K562 (cell line): ENCODE data around the gene TMEM117. TPM values are rescaled to one million over a fixed set of nuclear protein-coding genes. Genes with fewer than 3 reads are reported as not detected.

Experiments used
- ATAC-seq: fragments of 200-7000 bp; cut with Tn5 transposase; 3 replicates; pipeline ENCODE4 v1.9.1; 2020; ENCODE audit warnings: moderate library complexity
- BruUV-seq: library from RNA; stranded (reverse); fragments of 400-500 nt; replicated peaks from 2 replicates; lab custom pipeline; 2021; lab: Mats Ljungman, UMichigan
- CTCF ChIA-PET: fragments of 300-600 bp; formaldehyde crosslinking; extraction: SDS; loops from one replicate; lab custom pipeline; 2021; ENCODE audit warnings: low intra/inter-chr PET ratio; lab: Yijun Ruan, JAX
- POLR2A ChIA-PET: fragments of 300-600, 350-650 bp; sonication (Branson Sonifier 250); formaldehyde crosslinking; extraction: SDS; loops from one replicate; lab custom pipeline; 2021; ENCODE audit warnings: antibody characterized with exemption, inconsistent platforms; lab: Yijun Ruan, JAX
- DNase-seq, 4 experiments: peaks; one replicate each; pipeline versions ENCODE4 v3.0.0 to v3.0.0-alpha.2; 2011 to 2018; ENCODE audit warnings: low spot score in 3 of 4, mixed read lengths in 3 of 4; ENCODE audit errors: extremely low read depth in 1 of 4
- FAIRE-seq: peaks from 2 replicates; lab custom pipeline; 2011; peaks lifted over from hg19 to GRCh38; lab: Jason Lieb, UNC
- H2AFZ ChIP-seq: 2 replicates; pipeline ENCODE4 v1.6.0; 2011; ENCODE audit warnings: low read depth, low read length, control low read depth, inconsistent platforms
- H3K27ac ChIP-seq: fragments of 200-600 bp; 3 replicates; pipeline ENCODE4 v1.8.0; 2011; ENCODE audit warnings: low read depth, mild to moderate bottlenecking, control low read depth, inconsistent platforms, low read length, moderate library complexity, mixed read lengths; ENCODE audit errors: extremely low read depth
- H3K27me3 ChIP-seq, 2 experiments: fragments of 300-600 bp in 1 of 2; 2 replicates in 1 of 2; 3 replicates in 1 of 2; pipeline versions ENCODE4 v1.6.0 to v1.8.0; 2011; ENCODE audit warnings: inconsistent platforms in 2 of 2, low read length in 2 of 2, mild to moderate bottlenecking in 1 of 2, mixed read lengths in 1 of 2, moderate library complexity in 1 of 2; ENCODE audit not compliant: control insufficient read depth in 2 of 2, insufficient read depth in 2 of 2
- H3K36me3 ChIP-seq: fragments of 300-600 bp; 3 replicates; pipeline ENCODE4 v1.8.0; 2011; ENCODE audit warnings: mild to moderate bottlenecking, low read length, inconsistent platforms; ENCODE audit not compliant: control insufficient read depth, insufficient read depth
- H3K4me1 ChIP-seq, 2 experiments: fragments of 200-600 bp in 1 of 2; replicated peaks in 1 of 2; 2 replicates in 1 of 2; 3 replicates in 1 of 2; pipeline versions ENCODE4 v1.5.1 to v1.8.0; 2011; ENCODE audit warnings: inconsistent platforms in 2 of 2, low read length in 2 of 2, mild to moderate bottlenecking in 1 of 2, mixed read lengths in 1 of 2, moderate library complexity in 1 of 2; ENCODE audit not compliant: control insufficient read depth in 2 of 2, insufficient read depth in 2 of 2
- H3K4me2 ChIP-seq: 2 replicates; pipeline ENCODE4 v1.6.1; 2011; ENCODE audit warnings: low read length, control low read depth, inconsistent platforms, mixed read lengths; ENCODE audit not compliant: insufficient read depth
- H3K4me3 ChIP-seq: fragments of 200-600 bp; sonication (generic), shearing (Covaris generic); 2 replicates; pipeline ENCODE4 v1.5.1; 2016; ENCODE audit warnings: control low read depth, inconsistent platforms
- H3K79me2 ChIP-seq: fragments of 200-600 bp; 3 replicates; pipeline ENCODE4 v1.8.0; 2011; ENCODE audit warnings: low read length, inconsistent platforms; ENCODE audit not compliant: control insufficient read depth, insufficient read depth
- H3K9ac ChIP-seq, 2 experiments: 2 replicates each; pipeline versions ENCODE4 v1.6.0 to v1.6.1; 2011; ENCODE audit warnings: low read depth in 2 of 2, low read length in 2 of 2, control low read depth in 1 of 2, inconsistent platforms in 1 of 2, mild to moderate bottlenecking in 1 of 2, mixed read lengths in 1 of 2; ENCODE audit not compliant: insufficient read depth in 1 of 2
- H3K9me1 ChIP-seq: one replicate; pipeline ENCODE4 v1.6.0; 2011; ENCODE audit warnings: inconsistent platforms, mild to moderate bottlenecking, low read length, moderate library complexity; ENCODE audit not compliant: control insufficient read depth, insufficient read depth
- H3K9me3 ChIP-seq: replicated peaks from 2 replicates; pipeline ENCODE4 v1.5.1; 2011; ENCODE audit warnings: low read depth, low read length, inconsistent platforms; ENCODE audit not compliant: control insufficient read depth, insufficient read depth
- H4K20me1 ChIP-seq: replicated peaks from 2 replicates; pipeline ENCODE4 v1.6.1; 2011; ENCODE audit warnings: low read length, inconsistent platforms, mixed read lengths; ENCODE audit not compliant: control insufficient read depth, insufficient read depth
- CGGBP1 ChIP-seq: fragments of 250-450 bp; sonication (Bioruptor Pico); IDR thresholded peaks from 2 replicates; pipeline ENCODE4 v1.9.0; 2021; ENCODE audit warnings: mild to moderate bottlenecking
- GTF3C2 ChIP-seq: IDR thresholded peaks from 3 replicates; pipeline ENCODE4 v1.6.1; 2011; ENCODE audit warnings: borderline replicate concordance, mild to moderate bottlenecking, moderate library complexity; ENCODE audit not compliant: insufficient read length; ENCODE audit errors: extremely low read depth
- HCFC1 ChIP-seq: IDR thresholded peaks from 2 replicates; pipeline ENCODE4 v1.6.1; 2012; ENCODE audit warnings: low read depth, low read length, improper control_type of control experiment
- HDAC3 ChIP-seq: fragments of 450-650 bp; IDR thresholded peaks from 2 replicates; pipeline ENCODE4 v1.6.1; 2018; ENCODE audit warnings: borderline replicate concordance, mild to moderate bottlenecking, moderate library complexity; ENCODE audit not compliant: partially characterized antibody
- HINFP ChIP-seq: fragments of 450-650 bp; conservative IDR thresholded peaks from 2 replicates; pipeline ENCODE4 v1.6.1; 2016; ENCODE audit warnings: missing genetic modification characterization, low read depth, mild to moderate bottlenecking, control low read depth, missing compliant biosample characterization
- HNRNPL ChIP-seq: fragments of 200-400 bp; formaldehyde crosslinking; IDR thresholded peaks from 2 replicates; pipeline ENCODE4 v1.6.1; 2017; ENCODE audit warnings: low read depth, mild to moderate bottlenecking, low read length
- MLX ChIP-seq, 2 experiments: fragments of 450-650 bp in 1 of 2; sonication (generic) in 1 of 2; formaldehyde crosslinking; conservative IDR thresholded peaks; 2 replicates each; pipeline versions ENCODE4 v1.4.0 to v1.8.1; 2020 to 2022; ENCODE audit warnings: mild to moderate bottlenecking in 1 of 2, missing genetic modification reagents in 1 of 2
- NELFE ChIP-seq: IDR thresholded peaks from 2 replicates; pipeline ENCODE4 v1.6.1; 2011; ENCODE audit warnings: mild to moderate bottlenecking; ENCODE audit not compliant: insufficient read depth, insufficient read length
- PCBP1 ChIP-seq: fragments of 200-400 bp; formaldehyde crosslinking; IDR thresholded peaks from 2 replicates; pipeline ENCODE4 v1.6.1; 2018; ENCODE audit warnings: mild to moderate bottlenecking, low read depth, low read length; ENCODE audit not compliant: poor library complexity, severe bottlenecking
- TCF15 ChIP-seq: fragments of 250-450 bp; sonication (Bioruptor Pico); IDR thresholded peaks from 2 replicates; pipeline ENCODE4 v1.8.0; 2022; ENCODE audit warnings: moderate library complexity, mild to moderate bottlenecking, inconsistent platforms
- TCF3 ChIP-seq: sonication (generic); formaldehyde crosslinking; IDR thresholded peaks from 2 replicates; pipeline ENCODE4 v1.4.0; 2020; ENCODE audit warnings: mild to moderate bottlenecking, missing genetic modification reagents
- ZKSCAN3 ChIP-seq: fragments of 250-450 bp; sonication (Bioruptor Pico); IDR thresholded peaks from 2 replicates; pipeline ENCODE4 v1.4.0; 2020
- ZNF197 ChIP-seq: fragments of 200-800 bp; sonication (Bioruptor generic); IDR thresholded peaks from 2 replicates; pipeline ENCODE4 v1.6.1; 2016; ENCODE audit warnings: low read depth, missing genetic modification characterization, missing compliant biosample characterization
- ZSCAN29 ChIP-seq: fragments of 450-650 bp; IDR thresholded peaks from 2 replicates; pipeline ENCODE4 v1.6.1; 2017
- WGBS: fragments of 100-300 bp; shearing (Covaris generic); methylation state at CpG from one replicate; pipeline ENCODE4 v1.1.6; 2016; ENCODE audit warnings: low coverage, mixed read lengths; ENCODE audit not compliant: insufficient coverage; ENCODE audit errors: missing lambda C conversion rate; 5-methylcytosine and 5-hydroxymethylcytosine counted together
- in situ Hi-C: fragments of 300-500 bp; cut with MboI; formaldehyde crosslinking; loops from 4 replicates; pipeline ENCODE4 v1.15.0; 2018; ENCODE audit warnings: inconsistent platforms, mixed read lengths
- intact Hi-C: fragments of 100-400 bp; cut with micrococcal nuclease; formaldehyde crosslinking; loops from 2 replicates; pipeline ENCODE4 v1.14.2; 2022
- polyA plus RNA-seq, 8 experiments: library from polyadenylated mRNA; depleted of rRNA in 4 of 8; stranded (reverse) in 5 of 8; unstranded in 3 of 8; fragments of >200 nt; fragmentation: Nextera tagmentation in 2 of 8; fragmentation: Illumina TruSeq in 1 of 8; extraction: Ambion mirVana in 2 of 8; extraction: Trizol in 1 of 8; gene quantifications; 2 replicates each; pipeline versions ENCODE4 v1.2.1 to v1.2.3, GENCODE V29; 2011 to 2014; ENCODE audit warnings: inconsistent platforms in 1 of 8, missing spikeins in 1 of 8
- total RNA-seq, 7 experiments: library from RNA; depleted of rRNA in 6 of 7; stranded (reverse); fragments of >200 nt in 6 of 7; fragmentation: Illumina TruSeq in 2 of 7; extraction: Trizol in 2 of 7; gene quantifications; 2 replicates each; pipeline versions ENCODE4 v1.2.1 to v1.2.3, GENCODE V29; 2011 to 2021; ENCODE audit warnings: low replicate concordance in 1 of 7

Gene TMEM117
- total and polyA plus RNA-seq, 9 of the 15 experiments (the other 6 are each of a cell fraction or from before 2014, with no cell fraction given), result 0.31 to 2.8 (median 1.0) TPM

- Histone ChIP-seq H3K27ac (no peak overlapping the region), H3K4me2 (no peak overlapping the region), H3K9me3 (0 out of 2 replicates have a peak, but pooled peaks cover 2% of the 10 kb centered on the region), H3K9ac (no peak overlapping the region), H3K4me3 (no peak overlapping the region), H2AFZ (no peak overlapping the region), H3K36me3 (no peaks in the 10 kb centered on the region), H4K20me1 (no peaks in the 10 kb centered on the region), H3K79me2 (no peaks in the 10 kb centered on the region), H3K27me3 (no peaks in the 10 kb centered on the region), H3K9me1 (no peaks in the 10 kb centered on the region), H3K4me1 (no peaks in the 10 kb centered on the region)
- WGBS, result 0% methylated on average over 1 of the region's 1 CpG
- FAIRE-seq (no peak), ATAC-seq (no peak), DNase-seq (no peak)
- CTCF ChIA-PET, result no interaction called here
- TF ChIP-seq TCF15 (CRISPR knock-in tag) (no peak), MLX (CRISPR knock-in tag; conservative IDR thresholded peaks at IDR 0.05) (no peak), HDAC3 (no peak), ZNF197 (CRISPR knock-in tag) (no peak), PCBP1 (no peak), HCFC1 (no peak), ZKSCAN3 (no peak), HNRNPL (no peak), HINFP (no peak), NELFE (no peak), CGGBP1 (CRISPR knock-in tag) (no peak), ZSCAN29 (no peak), GTF3C2 (no peak), TCF3 (CRISPR knock-in tag) (no peak)
- in situ Hi-C loops (no loop called here), intact Hi-C loops (no loop called here)
- no TSS peak for BruUV-seq
- POLR2A ChIA-PET, result no interaction called here
Observed at GRCh38 chr12:44389896-44390295, 554.0 kb downstream of the TMEM117 start.
